A549 (cell line): Measurements from ENCODE around the gene BFSP1. TPM values are rescaled to one million over a fixed set of nuclear protein-coding genes. Genes with fewer than 3 reads are reported as not detected.

Experiments
- ATAC-seq, 2 experiments: fragments of 200-7000 bp in 1 of 2; fragments of >200 bp in 1 of 2; cut with Nextera tagmentation in 1 of 2; cut with Tn5 transposase in 1 of 2; 3 replicates each; pipeline versions ENCODE4 v1.8.0 to v1.9.1; 2018 to 2020; ENCODE audit warnings: mild to moderate bottlenecking in 1 of 2, moderate library complexity in 1 of 2
- CTCF ChIA-PET: fragments of 300-600 bp; sonication (Branson Sonifier 250); formaldehyde crosslinking; extraction: SDS; loops from one replicate; lab custom pipeline; 2021; ENCODE audit warnings: antibody characterized with exemption, inconsistent platforms; lab: Yijun Ruan, JAX
- POLR2A ChIA-PET: fragments of 350-600 bp; formaldehyde crosslinking; extraction: SDS; loops from one replicate; lab custom pipeline; 2021; ENCODE audit warnings: antibody characterized with exemption, inconsistent platforms; lab: Yijun Ruan, JAX
- DNase-seq, 2 experiments: peaks; one replicate each; pipeline versions ENCODE4 v3.0.0 to v3.0.0-alpha.2; 2011 to 2016; ENCODE audit warnings: low read depth in 1 of 2, low spot score in 1 of 2
- FAIRE-seq: peaks from 2 replicates; lab custom pipeline; 2011; peaks lifted over from hg19 to GRCh38; lab: Jason Lieb, UNC
- H3K27ac ChIP-seq, 2 experiments: fragments of >200 bp; sonication (Bioruptor Twin); formaldehyde crosslinking; 3 replicates each; pipeline ENCODE4 v1.5.1; 2016 to 2017
- H3K4me1 ChIP-seq: fragments of >200 bp; sonication (Bioruptor Twin); formaldehyde crosslinking; 3 replicates; pipeline ENCODE4 v1.6.1; 2016
- H3K4me2 ChIP-seq: fragments of >200 bp; sonication (Bioruptor Twin); formaldehyde crosslinking; 3 replicates; pipeline ENCODE4 v1.6.1; 2016
- H3K4me3 ChIP-seq: fragments of >200 bp; sonication (Bioruptor Twin); formaldehyde crosslinking; 3 replicates; pipeline ENCODE4 v1.5.1; 2016
- H3K9me3 ChIP-seq: fragments of >200 bp; sonication (Bioruptor Twin); formaldehyde crosslinking; 3 replicates; pipeline ENCODE4 v1.6.1; 2016
- BHLHE40 ChIP-seq: IDR thresholded peaks from 2 replicates; pipeline ENCODE4 v1.6.1; 2012; ENCODE audit warnings: low read depth, low read length, inconsistent platforms
- CBX2 ChIP-seq: fragments of 200-600 bp; sonication (generic); IDR thresholded peaks from 2 replicates; pipeline ENCODE4 v1.6.1; 2016; ENCODE audit warnings: low read depth, mild to moderate bottlenecking, borderline replicate concordance
- CEBPB ChIP-seq, 2 experiments: fragments of >200 bp in 1 of 2; sonication (Bioruptor Twin) in 1 of 2; formaldehyde crosslinking in 1 of 2; IDR thresholded peaks; 2 replicates each; pipeline ENCODE4 v1.6.1; 2012 to 2016
- CTCF ChIP-seq: fragments of >200 bp; sonication (Bioruptor Twin); formaldehyde crosslinking; IDR thresholded peaks from 3 replicates; pipeline ENCODE4 v1.5.1; 2016
- EHMT2 ChIP-seq: fragments of 200-600 bp; sonication (generic); IDR thresholded peaks from 2 replicates; pipeline ENCODE4 v1.6.1; 2016; ENCODE audit warnings: antibody characterized with exemption, low read depth, mild to moderate bottlenecking, moderate library complexity
- FOSB ChIP-seq: fragments of 250-450 bp; sonication (Bioruptor Pico); IDR thresholded peaks from 2 replicates; pipeline ENCODE4 v1.5.0; 2020; ENCODE audit warnings: mild to moderate bottlenecking, moderate library complexity
- FOSL2 ChIP-seq, 2 experiments: fragments of 450-650 bp in 1 of 2; fragments of >200 bp in 1 of 2; sonication (Bioruptor Twin) in 1 of 2; formaldehyde crosslinking; IDR thresholded peaks; 2 replicates each; pipeline versions ENCODE4 v1.5.0 to v1.6.1; 2016 to 2020; ENCODE audit warnings: mild to moderate bottlenecking in 1 of 2, moderate library complexity in 1 of 2
- GATA3 ChIP-seq: IDR thresholded peaks from 2 replicates; pipeline ENCODE4 v1.6.1; 2012; ENCODE audit warnings: borderline replicate concordance
- HDAC2 ChIP-seq: fragments of 200-600 bp; sonication (generic); IDR thresholded peaks from 2 replicates; pipeline ENCODE4 v1.6.1; 2016
- HES2 ChIP-seq: fragments of >200 bp; sonication (Bioruptor Twin); formaldehyde crosslinking; IDR thresholded peaks from 2 replicates; pipeline ENCODE4 v1.6.1; 2016
- HOXA7 ChIP-seq: fragments of 250-450 bp; sonication (Bioruptor Pico); IDR thresholded peaks from 2 replicates; pipeline ENCODE4 v1.5.0; 2020; ENCODE audit warnings: mild to moderate bottlenecking, moderate library complexity
- HOXB13 ChIP-seq: fragments of 250-450 bp; sonication (Bioruptor Pico); IDR thresholded peaks from 2 replicates; pipeline ENCODE4 v1.5.0; 2020; ENCODE audit warnings: low read depth, mild to moderate bottlenecking, moderate library complexity
- JUN ChIP-seq, 2 experiments: fragments of >200 bp; sonication (Bioruptor Twin); formaldehyde crosslinking; IDR thresholded peaks; 2 replicates in 1 of 2; 3 replicates in 1 of 2; pipeline ENCODE4 v1.6.1; 2016 to 2017
- MAFK ChIP-seq: fragments of 450-650 bp; IDR thresholded peaks from 2 replicates; pipeline ENCODE4 v1.6.1; 2014; ENCODE audit not compliant: partially characterized antibody
- MAX ChIP-seq: IDR thresholded peaks from 2 replicates; pipeline ENCODE4 v1.6.1; 2012
- MAZ ChIP-seq: fragments of 150-350 bp; IDR thresholded peaks from 2 replicates; pipeline ENCODE4 v1.6.1; 2014; ENCODE audit warnings: antibody characterized with exemption, low read depth, low read length, borderline replicate concordance
- MYC ChIP-seq: IDR thresholded peaks from 2 replicates; pipeline ENCODE4 v1.6.1; 2012; ENCODE audit warnings: mild to moderate bottlenecking, inconsistent platforms, low read length, improper control_type of control experiment, borderline replicate concordance
- NFE2L2 ChIP-seq: fragments of 150-350 bp; conservative IDR thresholded peaks from 2 replicates; pipeline ENCODE4 v1.6.1; 2014; ENCODE audit warnings: low read length
- POLR2AphosphoS2 ChIP-seq: conservative IDR thresholded peaks from 2 replicates; pipeline ENCODE4 v1.6.1; 2012; ENCODE audit warnings: low read length, improper control_type of control experiment, inconsistent platforms
- RAD21 ChIP-seq, 2 experiments: fragments of >200 bp in 1 of 2; sonication (Bioruptor Twin) in 1 of 2; formaldehyde crosslinking in 1 of 2; IDR thresholded peaks in 1 of 2; conservative IDR thresholded peaks in 1 of 2; 2 replicates in 1 of 2; 3 replicates in 1 of 2; pipeline ENCODE4 v1.6.1; 2012 to 2018; ENCODE audit warnings: inconsistent platforms in 1 of 2
- RFX5 ChIP-seq: fragments of 450-650 bp; IDR thresholded peaks from 2 replicates; pipeline ENCODE4 v1.7.1; 2014; ENCODE audit warnings: antibody characterized with exemption, mild to moderate bottlenecking, moderate library complexity
- SMC3 ChIP-seq: fragments of >200 bp; sonication (Bioruptor Twin); formaldehyde crosslinking; IDR thresholded peaks from 3 replicates; pipeline ENCODE4 v1.6.1; 2018; ENCODE audit warnings: inconsistent platforms
- TP53 ChIP-seq: fragments of 250-450 bp; sonication (Bioruptor Pico); IDR thresholded peaks from 2 replicates; pipeline ENCODE4 v1.5.0; 2021; ENCODE audit warnings: mild to moderate bottlenecking, moderate library complexity
- ZC3H11A ChIP-seq: fragments of 450-650 bp; IDR thresholded peaks from 2 replicates; pipeline ENCODE4 v1.6.1; 2014; ENCODE audit warnings: antibody characterized with exemption, mild to moderate bottlenecking
- ZSCAN20 ChIP-seq: fragments of 250-450 bp; sonication (Bioruptor Pico); IDR thresholded peaks from 2 replicates; pipeline ENCODE4 v1.8.0; 2022; ENCODE audit warnings: mild to moderate bottlenecking, moderate library complexity
- WGBS: methylation state at CpG from one replicate; pipeline ENCODE4 v1.1.6; 2017; ENCODE audit errors: missing lambda C conversion rate; 5-methylcytosine and 5-hydroxymethylcytosine counted together
- polyA plus RNA-seq, 4 experiments: library from polyadenylated mRNA; depleted of rRNA in 3 of 4; stranded (reverse); fragments of >200 nt; fragmentation: RNase III in 1 of 4; extraction: RNeasy Plus Mini Kit Qiagen cat#74134 plus additional on column Dnase treatment in 1 of 4; gene quantifications; 2 replicates in 3 of 4; 3 replicates in 1 of 4; pipeline ENCODE4 v1.2.3, GENCODE V29; 2011 to 2017
- TF ChIP-seq, protein P1 (sequence below): IDR thresholded peaks from 2 replicates; pipeline ENCODE4 v1.6.1; 2012; ENCODE audit warnings: low read depth, borderline replicate concordance

BFSP1 gene
- polyA plus RNA-seq, 2 of the 4 experiments (the other 2 are of a cell fraction), result 7.2 to 8.3 TPM

DNA sequence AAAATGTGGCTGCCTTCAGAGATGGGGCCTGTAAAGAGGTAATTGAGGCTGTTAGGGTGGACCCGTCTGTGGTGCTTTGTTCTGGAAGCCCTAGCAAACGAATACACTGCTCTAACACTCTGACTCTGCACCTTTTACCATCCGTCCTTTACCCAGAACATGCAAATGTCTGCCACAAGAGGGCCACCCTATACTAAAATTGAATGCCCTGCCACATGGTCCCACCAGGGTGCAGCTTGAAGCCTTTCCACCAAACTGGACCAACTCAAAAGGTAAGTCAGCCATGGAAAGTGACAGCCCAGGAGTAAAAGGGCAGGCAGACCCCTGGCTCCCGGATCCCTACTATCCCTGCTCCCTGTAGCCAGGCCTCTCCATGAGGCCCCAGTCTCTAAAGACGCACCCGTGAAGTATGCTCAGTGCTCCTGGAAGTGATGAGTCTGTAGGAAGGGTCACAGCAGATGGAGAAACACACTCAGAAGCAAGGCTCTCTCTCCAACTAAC, 5.8 kb upstream of the BFSP1 start:
- 12% methylated on average over 6 of the region's 6 CpGs for WGBS
- TF ChIP-seq CTCF, result peak; percentile 99
- peak; percentile 100 for TF ChIP-seq RAD21 (conservative IDR thresholded peaks at IDR 0.05 in 1 of 2, IDR thresholded peaks at IDR 0.05 in 1 of 2)
- TF ChIP-seq SMC3, result peak; percentile 100
- peak; percentile 99 for TF ChIP-seq MAX
- no peak for TF ChIP-seq JUN (IDR thresholded peaks at IDR 0.05)
- no peak for TF ChIP-seq HDAC2
- no peak for TF ChIP-seq EHMT2
- 0 out of 2 replicates have a peak, but pooled peaks have one; percentile 47 for TF ChIP-seq NFE2L2
- no peak for TF ChIP-seq CEBPB (IDR thresholded peaks at IDR 0.05)
- TF ChIP-seq MYC, result peak; percentile 96; the same call in 1 of the 2 replicates
- TF ChIP-seq, protein P1, sequence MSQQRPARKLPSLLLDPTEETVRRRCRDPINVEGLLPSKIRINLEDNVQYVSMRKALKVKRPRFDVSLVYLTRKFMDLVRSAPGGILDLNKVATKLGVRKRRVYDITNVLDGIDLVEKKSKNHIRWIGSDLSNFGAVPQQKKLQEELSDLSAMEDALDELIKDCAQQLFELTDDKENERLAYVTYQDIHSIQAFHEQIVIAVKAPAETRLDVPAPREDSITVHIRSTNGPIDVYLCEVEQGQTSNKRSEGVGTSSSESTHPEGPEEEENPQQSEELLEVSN, result peak; percentile 75; the same call in 1 of the 2 replicates
- TF ChIP-seq MAZ, result no peak
- TF ChIP-seq ZSCAN20 (CRISPR knock-in tag), result no peak
- TF ChIP-seq MAFK, result peak; percentile 87
- TF ChIP-seq ZC3H11A, result no peak
- Histone ChIP-seq H3K4me1 (peaks cover 41% of the 10 kb centered on the region), H3K4me3 (no peak overlapping the region), H3K9me3 (no peaks in the 10 kb centered on the region), H3K27ac (peak overlapping the region; percentile 60 to 80), H3K4me2 (peak overlapping the region; percentile 45)
- ChIA-PET POLR2A (interaction anchor here (0.6 to 2.3 kb wide), 4 partner anchors 31 to 68 kb away, joined by 3 to 25 read pairs (median 4); partner anchors contain the start of gene DSTN), CTCF (interaction anchor here (0.5 to 21.9 kb wide), 44 partner anchors 9 to 735 kb away, joined by 3 to 501 read pairs (median 5); partner anchors contain the start of genes DSTN and RRBP1)
- ATAC-seq (peak; percentile 98), DNase-seq (peak; percentile 90 to 97), FAIRE-seq (peak; percentile 85)

- no peak overlapping the region for H3K4me3 ChIP-seq
- DNase-seq, result no peak
- ChIA-PET POLR2A (no interaction called here), CTCF (interaction anchor here (0.8 to 21.9 kb wide), 6 partner anchors 29 to 121 kb away, joined by 3 to 501 read pairs (median 18); partner anchors contain the start of gene DSTN)
- H3K4me2 ChIP-seq, result no peak overlapping the region
- TF ChIP-seq HOXB13 (CRISPR knock-in tag) (no peak), FOSL2 (IDR thresholded peaks at IDR 0.05) (no peak), FOSL2 (CRISPR knock-in tag; IDR thresholded peaks at IDR 0.05) (no peak), POLR2AphosphoS2 (no peak), JUN (IDR thresholded peaks at IDR 0.05) (no peak), GATA3 (no peak), RAD21 (conservative IDR thresholded peaks at IDR 0.05 in 1 of 2, IDR thresholded peaks at IDR 0.05 in 1 of 2) (no peak), RFX5 (no peak), HES2 (no peak), BHLHE40 (no peak), CBX2 (no peak), MAZ (no peak), TP53 (CRISPR knock-in tag) (no peak), FOSB (CRISPR knock-in tag) (no peak), HOXA7 (CRISPR knock-in tag) (no peak), NFE2L2 (no peak)
- no peak for ATAC-seq
- no peak for FAIRE-seq
- peaks cover 45% of the 10 kb centered on the region for H3K4me1 ChIP-seq
- no peaks in the 10 kb centered on the region for H3K9me3 ChIP-seq
- H3K27ac ChIP-seq, result no peak overlapping the region
- WGBS, result 84% methylated on average over 3 of the region's 3 CpGs
These were observed 2.9 kb upstream of the BFSP1 start for GRCh38 chr20:17534077-17534476.
